22Rv1 (cell line): ENCODE data around the gene EMC10.

Experiments used
- ZFX ChIP-seq: fragments of 450-650 bp; IDR thresholded peaks from 2 replicates; pipeline ENCODE4 v1.6.1; 2017; ENCODE audit warnings: antibody characterized with exemption, borderline replicate concordance
- TF ChIP-seq, protein P1 (sequence below): fragments of 450-650 bp; IDR thresholded peaks from 2 replicates; pipeline ENCODE4 v1.5.1; 2017; ENCODE audit warnings: mild to moderate bottlenecking

- TF ChIP-seq, protein P1, sequence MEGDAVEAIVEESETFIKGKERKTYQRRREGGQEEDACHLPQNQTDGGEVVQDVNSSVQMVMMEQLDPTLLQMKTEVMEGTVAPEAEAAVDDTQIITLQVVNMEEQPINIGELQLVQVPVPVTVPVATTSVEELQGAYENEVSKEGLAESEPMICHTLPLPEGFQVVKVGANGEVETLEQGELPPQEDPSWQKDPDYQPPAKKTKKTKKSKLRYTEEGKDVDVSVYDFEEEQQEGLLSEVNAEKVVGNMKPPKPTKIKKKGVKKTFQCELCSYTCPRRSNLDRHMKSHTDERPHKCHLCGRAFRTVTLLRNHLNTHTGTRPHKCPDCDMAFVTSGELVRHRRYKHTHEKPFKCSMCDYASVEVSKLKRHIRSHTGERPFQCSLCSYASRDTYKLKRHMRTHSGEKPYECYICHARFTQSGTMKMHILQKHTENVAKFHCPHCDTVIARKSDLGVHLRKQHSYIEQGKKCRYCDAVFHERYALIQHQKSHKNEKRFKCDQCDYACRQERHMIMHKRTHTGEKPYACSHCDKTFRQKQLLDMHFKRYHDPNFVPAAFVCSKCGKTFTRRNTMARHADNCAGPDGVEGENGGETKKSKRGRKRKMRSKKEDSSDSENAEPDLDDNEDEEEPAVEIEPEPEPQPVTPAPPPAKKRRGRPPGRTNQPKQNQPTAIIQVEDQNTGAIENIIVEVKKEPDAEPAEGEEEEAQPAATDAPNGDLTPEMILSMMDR: no peak
- TF ChIP-seq ZFX: no peak
Measured at GRCh38 chr19:50476224-50476906, at the start of gene EMC10, which contains the start of gene GARIN5A.
